ENCODE results near the gene CEP126.

GRCh38 chr11:101917226-101917625 lies 2.4 kb downstream of the CEP126 start:
- TF ChIP-seq, protein P1, sequence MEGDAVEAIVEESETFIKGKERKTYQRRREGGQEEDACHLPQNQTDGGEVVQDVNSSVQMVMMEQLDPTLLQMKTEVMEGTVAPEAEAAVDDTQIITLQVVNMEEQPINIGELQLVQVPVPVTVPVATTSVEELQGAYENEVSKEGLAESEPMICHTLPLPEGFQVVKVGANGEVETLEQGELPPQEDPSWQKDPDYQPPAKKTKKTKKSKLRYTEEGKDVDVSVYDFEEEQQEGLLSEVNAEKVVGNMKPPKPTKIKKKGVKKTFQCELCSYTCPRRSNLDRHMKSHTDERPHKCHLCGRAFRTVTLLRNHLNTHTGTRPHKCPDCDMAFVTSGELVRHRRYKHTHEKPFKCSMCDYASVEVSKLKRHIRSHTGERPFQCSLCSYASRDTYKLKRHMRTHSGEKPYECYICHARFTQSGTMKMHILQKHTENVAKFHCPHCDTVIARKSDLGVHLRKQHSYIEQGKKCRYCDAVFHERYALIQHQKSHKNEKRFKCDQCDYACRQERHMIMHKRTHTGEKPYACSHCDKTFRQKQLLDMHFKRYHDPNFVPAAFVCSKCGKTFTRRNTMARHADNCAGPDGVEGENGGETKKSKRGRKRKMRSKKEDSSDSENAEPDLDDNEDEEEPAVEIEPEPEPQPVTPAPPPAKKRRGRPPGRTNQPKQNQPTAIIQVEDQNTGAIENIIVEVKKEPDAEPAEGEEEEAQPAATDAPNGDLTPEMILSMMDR (IDR thresholded peaks at IDR 0.05): no peak
- TF ChIP-seq POLR2A (IDR thresholded peaks at IDR 0.05): no peak

Measured in testis (tissue), 2 donors.